Tibial nerve (tissue), 3 donors: ENCODE data around the gene TCF12.

Experiments used
- CTCF ChIP-seq, 5 experiments: fragments of 200-600 bp in 3 of 5; fragments of 450-650 bp in 2 of 5; sonication (generic) in 3 of 5; IDR thresholded peaks; one replicate each; pipeline ENCODE4 v1.5.1; 2016 to 2019; ENCODE audit warnings: antibody characterized with exemption in 5 of 5, mild to moderate bottlenecking in 3 of 5, moderate library complexity in 2 of 5
- POLR2A ChIP-seq, 2 donors: fragments of 450-650 bp; IDR thresholded peaks; one replicate each; pipeline ENCODE4 v1.6.1; 2017; ENCODE audit warnings: antibody characterized with exemption in 2 of 2, mild to moderate bottlenecking in 2 of 2, moderate library complexity in 2 of 2

DNA sequence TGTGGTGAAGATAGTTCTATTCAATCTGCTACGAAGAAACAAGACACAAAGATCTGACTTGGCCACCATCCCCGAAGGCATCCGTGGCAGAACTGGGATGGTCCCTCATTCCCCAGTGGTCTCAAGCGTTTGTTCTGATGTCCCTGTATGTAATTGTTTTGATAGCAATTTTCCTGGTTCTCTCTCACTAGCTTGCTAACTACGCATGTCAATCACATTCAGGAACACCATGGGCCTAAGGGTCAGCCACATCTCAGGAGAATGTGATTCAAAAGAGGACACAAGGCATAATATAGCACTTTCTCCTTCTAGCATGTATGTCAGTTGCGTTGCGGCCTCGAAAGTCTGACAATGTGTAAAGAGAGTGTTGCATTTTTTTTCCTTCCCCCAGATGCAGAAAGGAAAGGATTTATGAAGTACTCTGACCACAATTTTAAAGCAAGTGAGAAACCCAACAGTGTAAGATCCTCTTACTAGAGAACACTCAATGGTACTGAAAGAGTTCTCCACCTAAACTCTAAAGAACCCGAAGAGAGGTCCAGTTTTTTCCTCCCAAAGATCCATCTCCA lies 32.0 kb upstream of the TCF12 start:
- TF ChIP-seq CTCF (IDR thresholded peaks at IDR 0.05) (no peak), POLR2A (IDR thresholded peaks at IDR 0.05) (no peak)
